HEK293T (cell line): ENCODE data around the gene CLASP2.
A peak's percentile ranks its signal among the peaks of the same experiment; 100 is the strongest.

ENCODE experiments used
- CTCF ChIA-PET: fragments of 350-600 bp; formaldehyde crosslinking; extraction: SDS; loops from one replicate; lab custom pipeline; 2021; ENCODE audit warnings: antibody characterized with exemption, inconsistent platforms; lab: Yijun Ruan, JAX
- POLR2A ChIA-PET: fragments of 350-600 bp; formaldehyde crosslinking; extraction: SDS; loops from one replicate; lab custom pipeline; 2020; ENCODE audit warnings: antibody characterized with exemption, inconsistent platforms; lab: Yijun Ruan, JAX
- DNase-seq: peaks from one replicate; pipeline ENCODE4 v3.0.0; 2012; ENCODE audit warnings: mixed read lengths; ENCODE audit errors: extremely low spot score
- ARNT ChIP-seq: fragments of 450-650 bp; IDR thresholded peaks from 2 replicates; pipeline ENCODE4 v1.6.1; 2017; ENCODE audit warnings: mild to moderate bottlenecking
- BHLHE40 ChIP-seq: fragments of 450-650 bp; IDR thresholded peaks from 2 replicates; pipeline ENCODE4 v1.6.1; 2016; ENCODE audit warnings: mild to moderate bottlenecking, moderate library complexity, borderline replicate concordance
- CTBP1 ChIP-seq: fragments of 450-650 bp; IDR thresholded peaks from 2 replicates; pipeline ENCODE4 v1.6.1; 2016; ENCODE audit warnings: borderline replicate concordance
- ELF4 ChIP-seq: fragments of 450-650 bp; IDR thresholded peaks from 2 replicates; pipeline ENCODE4 v1.6.1; 2017; ENCODE audit warnings: antibody characterized with exemption
- FOXA1 ChIP-seq: fragments of 450-650 bp; IDR thresholded peaks from 2 replicates; pipeline ENCODE4 v1.6.1; 2016; ENCODE audit warnings: mild to moderate bottlenecking
- FOXK2 ChIP-seq: fragments of 450-650 bp; IDR thresholded peaks from 2 replicates; pipeline ENCODE4 v1.6.1; 2016; ENCODE audit warnings: mild to moderate bottlenecking
- FOXM1 ChIP-seq: fragments of 450-650 bp; IDR thresholded peaks from 2 replicates; pipeline ENCODE4 v1.6.1; 2017; ENCODE audit warnings: mild to moderate bottlenecking, borderline replicate concordance
- HDGF ChIP-seq: fragments of 450-650 bp; IDR thresholded peaks from 2 replicates; pipeline ENCODE4 v1.6.1; 2017; ENCODE audit warnings: antibody characterized with exemption, borderline replicate concordance
- L3MBTL2 ChIP-seq: fragments of 450-650 bp; conservative IDR thresholded peaks from 2 replicates; pipeline ENCODE4 v1.6.1; 2016; ENCODE audit warnings: mild to moderate bottlenecking
- LEF1 ChIP-seq: fragments of 450-650 bp; IDR thresholded peaks from 2 replicates; pipeline ENCODE4 v1.6.1; 2017; ENCODE audit warnings: mild to moderate bottlenecking, borderline replicate concordance
- NFRKB ChIP-seq: fragments of 450-650 bp; IDR thresholded peaks from 2 replicates; pipeline ENCODE4 v1.6.1; 2016; ENCODE audit warnings: mild to moderate bottlenecking, moderate library complexity
- SP1 ChIP-seq: fragments of 450-650 bp; IDR thresholded peaks from 2 replicates; pipeline ENCODE4 v1.6.1; 2017
- SUZ12 ChIP-seq: fragments of 450-650 bp; IDR thresholded peaks from 2 replicates; pipeline ENCODE4 v1.6.1; 2016; ENCODE audit warnings: mild to moderate bottlenecking
- TARDBP ChIP-seq: fragments of 450-650 bp; IDR thresholded peaks from 2 replicates; pipeline ENCODE4 v1.6.1; 2016
- ZNF384 ChIP-seq: fragments of 450-650 bp; IDR thresholded peaks from 2 replicates; pipeline ENCODE4 v1.6.1; 2016
- TF ChIP-seq, protein P1 (sequence below): fragments of 450-650 bp; IDR thresholded peaks from 2 replicates; pipeline ENCODE4 v1.6.1; 2016

CLASP2 gene

DNA sequence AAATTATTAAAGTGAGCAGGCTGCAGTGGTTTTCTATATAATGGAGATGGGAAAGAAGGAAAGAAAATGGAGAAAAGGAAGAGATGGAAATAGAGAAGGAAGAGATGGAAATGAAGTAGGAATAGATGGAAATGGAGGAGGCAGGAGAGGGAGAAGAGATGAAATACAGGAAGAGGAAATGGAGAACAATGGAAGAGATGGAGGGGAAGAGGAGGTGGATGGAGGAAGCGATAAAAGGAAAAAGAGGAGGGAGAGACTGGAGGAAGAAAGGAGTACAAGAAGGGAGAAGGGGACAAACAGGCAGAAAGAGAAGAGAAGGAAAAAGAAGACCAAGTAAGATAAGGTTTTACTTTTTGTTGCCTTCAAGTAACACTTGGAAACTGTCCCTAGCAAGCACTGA, 67.6 kb downstream of the CLASP2 start:
- ChIA-PET CTCF (no interaction called here), POLR2A (no interaction called here)
- TF ChIP-seq FOXM1 (no peak), ARNT (no peak), SP1 (no peak), ZNF384 (no peak), L3MBTL2 (no peak), BHLHE40 (no peak), TARDBP (no peak)
- no peak for DNase-seq

DNA sequence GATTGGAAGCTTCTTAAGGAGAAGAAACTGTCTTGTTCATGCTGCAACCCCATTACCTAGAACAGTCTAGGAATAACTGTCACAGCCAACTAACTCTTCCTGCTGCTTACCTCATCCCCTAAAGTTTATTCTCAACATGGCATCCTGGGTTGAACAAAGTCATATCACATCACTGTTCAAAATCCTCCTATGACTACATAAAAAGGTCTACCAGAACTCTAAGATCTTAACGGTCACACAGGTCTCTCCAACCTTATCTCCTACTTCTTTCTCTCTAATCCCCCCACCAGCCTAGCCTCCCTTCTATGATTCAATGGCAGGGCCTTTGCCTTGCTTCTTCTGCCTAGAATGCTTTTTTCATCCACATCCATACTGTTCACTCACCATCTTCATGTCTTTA, 69.3 kb downstream of the CLASP2 start:
- TF ChIP-seq ELF4: no peak
- CTCF ChIA-PET: interaction anchor here (1.5 kb wide), 1 partner anchor 138 kb away, joined by 5 read pairs; no protein-coding TSS in a partner anchor
- DNase-seq: no peak
- POLR2A ChIA-PET: no interaction called here

DNA sequence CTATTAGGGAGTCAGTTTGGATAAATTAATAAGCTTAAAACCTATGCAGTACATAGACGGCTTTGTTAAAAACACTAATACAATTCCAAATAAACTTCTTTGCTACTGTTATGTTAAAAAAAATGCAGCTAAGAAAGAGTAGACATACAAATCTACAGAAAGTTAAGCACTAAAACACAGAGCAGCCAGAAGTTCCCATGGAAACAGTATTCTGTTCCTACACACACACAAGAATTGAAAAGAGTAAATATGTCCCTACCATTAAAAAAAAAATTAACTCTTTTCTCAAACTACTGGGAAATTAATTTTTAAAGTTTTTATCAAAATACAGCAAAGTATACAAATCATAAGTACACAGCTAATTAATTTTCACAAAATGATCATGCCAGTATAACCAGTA, 71.6 kb downstream of the CLASP2 start:
- ChIA-PET CTCF (no interaction called here), POLR2A (interaction anchor here (1.1 to 2.2 kb wide), 3 partner anchors 9 to 13 kb away, joined by 3 to 16 read pairs (median 4); no protein-coding TSS in a partner anchor)
- no peak for DNase-seq
- TF ChIP-seq FOXA1 (no peak), TARDBP (no peak), ELF4 (no peak), L3MBTL2 (no peak), SP1 (no peak), LEF1 (no peak), CTBP1 (no peak), FOXK2 (no peak), ZNF384 (no peak), FOXM1 (no peak), BHLHE40 (no peak), SUZ12 (no peak), NFRKB (no peak), ARNT (no peak), HDGF (no peak)
- TF ChIP-seq, protein P1, sequence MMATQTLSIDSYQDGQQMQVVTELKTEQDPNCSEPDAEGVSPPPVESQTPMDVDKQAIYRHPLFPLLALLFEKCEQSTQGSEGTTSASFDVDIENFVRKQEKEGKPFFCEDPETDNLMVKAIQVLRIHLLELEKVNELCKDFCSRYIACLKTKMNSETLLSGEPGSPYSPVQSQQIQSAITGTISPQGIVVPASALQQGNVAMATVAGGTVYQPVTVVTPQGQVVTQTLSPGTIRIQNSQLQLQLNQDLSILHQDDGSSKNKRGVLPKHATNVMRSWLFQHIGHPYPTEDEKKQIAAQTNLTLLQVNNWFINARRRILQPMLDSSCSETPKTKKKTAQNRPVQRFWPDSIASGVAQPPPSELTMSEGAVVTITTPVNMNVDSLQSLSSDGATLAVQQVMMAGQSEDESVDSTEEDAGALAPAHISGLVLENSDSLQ: no peak

DNA sequence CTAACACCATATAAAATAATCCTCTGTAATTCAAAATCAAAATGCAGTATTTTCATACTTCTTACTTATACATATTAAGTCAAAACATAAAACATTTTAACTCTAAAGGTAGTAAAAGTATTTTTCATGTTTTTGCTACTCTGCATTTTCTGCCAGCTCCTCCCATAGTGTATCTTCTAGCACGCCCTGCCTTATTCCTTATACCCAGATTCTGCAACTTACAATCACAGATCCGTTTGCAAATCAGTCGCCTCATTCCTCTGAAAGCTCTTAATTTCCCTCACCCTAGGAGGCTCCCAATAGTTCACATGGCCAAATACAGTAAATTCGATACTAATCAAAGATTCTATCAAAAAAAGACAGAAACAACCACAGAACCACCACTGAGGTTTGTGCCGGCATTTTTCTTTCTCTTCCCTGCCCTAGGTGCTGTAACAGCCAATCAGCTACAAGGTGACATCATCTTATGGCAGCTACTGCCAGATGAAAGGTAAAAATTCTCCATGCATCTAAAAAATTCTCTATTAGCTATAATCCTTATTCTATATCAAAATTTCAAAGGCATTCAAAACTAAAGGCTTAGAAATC, 72.9 kb downstream of the CLASP2 start:
- ChIA-PET POLR2A (interaction anchor here (0.9 to 2.2 kb wide), 5 partner anchors 11 to 154 kb away, joined by 3 to 16 read pairs (median 5); partner anchors contain the start of genes CLASP2 and PDCD6IP), CTCF (interaction anchor here (1.4 to 1.5 kb wide), 2 partner anchors 15 to 142 kb away, joined by 4 to 6 read pairs; no protein-coding TSS in a partner anchor)
- DNase-seq: peak; percentile 56

DNA sequence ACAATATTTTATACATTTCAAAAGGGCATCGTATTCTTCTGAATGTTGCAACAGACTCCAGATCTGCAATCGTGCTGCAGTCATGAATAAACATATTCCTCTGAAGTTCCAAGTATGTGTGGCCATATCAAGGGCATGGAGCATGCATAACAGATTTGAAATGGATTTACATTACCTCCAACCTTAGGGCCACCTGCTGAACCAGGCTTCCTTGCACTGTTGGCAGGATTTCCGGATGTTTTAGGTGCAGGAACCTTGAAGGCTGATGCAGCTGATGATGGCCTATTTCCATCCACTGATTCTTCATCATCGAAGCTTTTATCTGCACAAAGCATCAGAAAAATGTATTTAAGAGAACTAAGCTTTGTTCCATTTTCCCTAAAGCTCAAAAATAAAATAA, 73.5 kb downstream of the CLASP2 start:
- POLR2A ChIA-PET: interaction anchor here (0.9 to 2.2 kb wide), 4 partner anchors 12 to 73 kb away, joined by 3 to 16 read pairs (median 4); partner anchors contain the start of gene CLASP2
- no peak for DNase-seq
- TF ChIP-seq ARNT: no peak
- no peak for TF ChIP-seq SUZ12
- TF ChIP-seq L3MBTL2: no peak
- TF ChIP-seq FOXK2: no peak
- TF ChIP-seq ZNF384: no peak
- CTCF ChIA-PET: interaction anchor here (1.4 to 1.5 kb wide), 2 partner anchors 14 to 143 kb away, joined by 4 to 6 read pairs; no protein-coding TSS in a partner anchor

More for the DNA sequence above, 72.9 kb downstream of the CLASP2 start:
- TF ChIP-seq NFRKB (no peak), FOXA1 (no peak), FOXK2 (no peak)
- TF ChIP-seq, protein P1: no peak

DNA sequence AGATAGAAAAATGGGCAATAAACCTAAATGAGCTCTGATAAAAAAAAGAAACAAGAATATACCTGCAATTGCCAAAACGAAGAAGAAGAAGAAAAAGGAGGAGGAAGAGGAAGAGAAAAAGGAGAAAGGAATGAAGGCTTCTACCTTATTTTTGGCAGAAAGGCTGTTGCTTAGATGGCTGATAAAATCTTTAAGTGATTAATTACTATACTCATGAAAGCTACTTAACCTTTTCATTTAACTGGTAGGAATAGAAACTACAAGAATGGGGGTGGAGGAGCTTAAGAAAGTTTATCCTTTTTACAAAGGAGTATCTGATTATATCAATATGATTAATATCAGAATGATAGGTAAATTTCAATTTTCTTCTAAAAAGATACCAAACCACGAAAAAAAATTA, 75.2 kb downstream of the CLASP2 start:
- DNase-seq: no peak
- CTCF ChIA-PET: interaction anchor here (0.5 to 1.4 kb wide), 3 partner anchors 129 to 155 kb away, joined by 3 to 10 read pairs (median 6); partner anchors contain the start of gene PDCD6IP
- POLR2A ChIA-PET: interaction anchor here (0.9 kb wide), 1 partner anchor 17 kb away, joined by 3 read pairs; no protein-coding TSS in a partner anchor
- TF ChIP-seq FOXM1 (no peak), ZNF384 (no peak), TARDBP (no peak), BHLHE40 (no peak), NFRKB (no peak), L3MBTL2 (no peak), ARNT (no peak), CTBP1 (no peak), ELF4 (no peak), FOXA1 (no peak), SP1 (no peak), HDGF (no peak), LEF1 (no peak), SUZ12 (no peak)
- TF ChIP-seq, protein P1: no peak

DNA sequence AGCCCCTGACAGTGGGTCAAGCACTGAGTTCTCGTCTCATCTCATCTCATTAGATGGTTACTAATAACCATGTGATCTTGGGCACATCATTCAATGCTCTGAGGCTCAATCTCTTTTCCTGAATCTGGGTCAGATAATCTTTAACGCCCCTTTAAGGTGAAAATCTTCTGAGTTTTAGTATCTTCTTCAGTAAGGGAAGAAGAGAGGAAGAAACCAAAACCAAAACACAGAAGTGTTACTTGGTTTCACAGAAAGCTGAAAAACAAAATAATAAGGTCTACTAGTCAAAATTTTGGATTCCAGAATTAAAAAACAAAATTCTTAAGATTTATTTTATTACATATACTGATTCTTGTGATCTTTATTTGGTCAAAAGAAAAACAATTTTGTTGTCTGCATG, 78.2 kb downstream of the CLASP2 start:
- ChIA-PET CTCF (no interaction called here), POLR2A (no interaction called here)
- no peak for DNase-seq
- TF ChIP-seq FOXA1 (no peak), TARDBP (no peak), SUZ12 (no peak)
